WTC11 (cell line): ENCODE measurements around the gene PPP3R1. TPM values are rescaled to one million over a fixed set of nuclear protein-coding genes. Genes with fewer than 3 reads are reported as not detected.
A peak's percentile ranks its signal among the peaks of the same experiment; 100 is the strongest.

Experiments
- ATAC-seq: fragments of 200-7000 bp; cut with Tn5 transposase; 2 replicates; pipeline ENCODE4 v1.10.0; 2021; ENCODE audit warnings: mild to moderate bottlenecking, moderate library complexity
- CTCF ChIA-PET: fragments of 300-600 bp; sonication (Branson Sonifier 250); formaldehyde crosslinking; loops from one replicate; lab custom pipeline; 2021; ENCODE audit warnings: antibody characterized with exemption; lab: Charles Lee
- POLR2A ChIA-PET: fragments of 350-600 bp; sonication (Branson Sonifier 250); formaldehyde crosslinking; loops from one replicate; lab custom pipeline; 2021; ENCODE audit warnings: antibody characterized with exemption; lab: Charles Lee
- DNase-seq: peaks from one replicate; pipeline ENCODE4 v3.0.0; 2021; ENCODE audit warnings: low spot score
- H3K27ac Mint-ChIP-seq: 2 replicates; pipeline ENCODE4 v1.8.0; 2021; ENCODE audit warnings: mixed read lengths
- H3K27me3 Mint-ChIP-seq: 2 replicates; pipeline ENCODE4 v1.8.0; 2021; ENCODE audit warnings: low read depth, mild to moderate bottlenecking, moderate library complexity, mixed read lengths
- H3K36me3 Mint-ChIP-seq: 2 replicates; pipeline ENCODE4 v1.8.0; 2021; ENCODE audit warnings: mixed read lengths
- H3K4me1 Mint-ChIP-seq: 2 replicates; pipeline ENCODE4 v1.8.0; 2022; ENCODE audit warnings: mixed read lengths
- H3K4me3 Mint-ChIP-seq: 2 replicates; pipeline ENCODE4 v1.8.0; 2021; ENCODE audit warnings: mild to moderate bottlenecking, moderate library complexity, mixed read lengths
- H3K9me3 Mint-ChIP-seq: 2 replicates; pipeline ENCODE4 v1.8.0; 2021; ENCODE audit warnings: mixed read lengths
- ATF1 ChIP-seq: sonication (generic); formaldehyde crosslinking; IDR thresholded peaks from 2 replicates; pipeline ENCODE4 v1.8.1; 2023; ENCODE audit warnings: mild to moderate bottlenecking, moderate library complexity, missing genetic modification reagents
- ATF3 ChIP-seq: sonication (generic); formaldehyde crosslinking; conservative IDR thresholded peaks from 2 replicates; pipeline ENCODE4 v1.8.1; 2022; ENCODE audit warnings: mild to moderate bottlenecking, missing genetic modification reagents
- ATF6 ChIP-seq: sonication (generic); formaldehyde crosslinking; IDR thresholded peaks from 2 replicates; pipeline ENCODE4 v1.8.1; 2023; ENCODE audit warnings: mild to moderate bottlenecking, missing genetic modification reagents
- CBFB ChIP-seq: sonication (generic); formaldehyde crosslinking; IDR thresholded peaks from 2 replicates; pipeline ENCODE4 v1.8.1; 2022; ENCODE audit warnings: mild to moderate bottlenecking, low read depth, missing genetic modification reagents
- HMGA2 ChIP-seq: fragments of 250-450 bp; sonication (Bioruptor Pico); IDR thresholded peaks from 2 replicates; pipeline ENCODE4 v1.4.0; 2021; ENCODE audit warnings: mild to moderate bottlenecking, moderate library complexity
- JUN ChIP-seq: sonication (generic); formaldehyde crosslinking; IDR thresholded peaks from 2 replicates; pipeline ENCODE4 v1.8.0; 2023; ENCODE audit warnings: mild to moderate bottlenecking, missing genetic modification reagents
- MAX ChIP-seq: sonication (generic); formaldehyde crosslinking; IDR thresholded peaks from 2 replicates; pipeline ENCODE4 v1.8.0; 2022; ENCODE audit warnings: mild to moderate bottlenecking, missing genetic modification reagents
- NFYB ChIP-seq: sonication (generic); formaldehyde crosslinking; conservative IDR thresholded peaks from 2 replicates; pipeline ENCODE4 v1.8.0; 2022; ENCODE audit warnings: low read depth, missing genetic modification reagents
- NR3C1 ChIP-seq: sonication (generic); formaldehyde crosslinking; conservative IDR thresholded peaks from 2 replicates; pipeline ENCODE4 v1.8.1; 2023; ENCODE audit warnings: low read depth, mild to moderate bottlenecking, missing genetic modification reagents
- TCF7 ChIP-seq: sonication (generic); formaldehyde crosslinking; IDR thresholded peaks from 2 replicates; pipeline ENCODE4 v1.8.0; 2022; ENCODE audit warnings: mild to moderate bottlenecking, low read depth, missing genetic modification reagents, moderate library complexity
- TEAD4 ChIP-seq: sonication (generic); formaldehyde crosslinking; IDR thresholded peaks from 2 replicates; pipeline ENCODE4 v1.8.0; 2022; ENCODE audit warnings: mild to moderate bottlenecking, missing genetic modification reagents
- ZNF138 ChIP-seq: sonication (generic); formaldehyde crosslinking; conservative IDR thresholded peaks from 2 replicates; pipeline ENCODE4 v1.8.1; 2022; ENCODE audit warnings: mild to moderate bottlenecking, moderate library complexity, missing genetic modification reagents
- ZNF423 ChIP-seq: fragments of 250-450 bp; sonication (Bioruptor Pico); IDR thresholded peaks from 2 replicates; pipeline ENCODE4 v2.1.2; 2022; ENCODE audit warnings: mild to moderate bottlenecking, moderate library complexity
- ZNF425 ChIP-seq: fragments of 250-450 bp; sonication (Bioruptor Pico); conservative IDR thresholded peaks from 2 replicates; pipeline ENCODE4 v1.9.0; 2021; ENCODE audit warnings: mild to moderate bottlenecking
- total RNA-seq: library from RNA; stranded (reverse); gene quantifications from 3 replicates; pipeline ENCODE4 v1.2.3, GENCODE V29; 2021
- TF ChIP-seq, protein P1 (sequence below): fragments of 200-600 bp; IDR thresholded peaks from 2 replicates; pipeline ENCODE4 v1.8.0; 2022; ENCODE audit warnings: antibody characterized with exemption
- TF ChIP-seq, protein P2 (sequence below): sonication (generic); formaldehyde crosslinking; IDR thresholded peaks from 2 replicates; pipeline ENCODE4 v1.8.1; 2023; ENCODE audit warnings: mild to moderate bottlenecking, missing genetic modification reagents, moderate library complexity

PPP3R1 gene
- total RNA-seq, 1 experiment from 2014 or later = 61.4 TPM

DNA sequence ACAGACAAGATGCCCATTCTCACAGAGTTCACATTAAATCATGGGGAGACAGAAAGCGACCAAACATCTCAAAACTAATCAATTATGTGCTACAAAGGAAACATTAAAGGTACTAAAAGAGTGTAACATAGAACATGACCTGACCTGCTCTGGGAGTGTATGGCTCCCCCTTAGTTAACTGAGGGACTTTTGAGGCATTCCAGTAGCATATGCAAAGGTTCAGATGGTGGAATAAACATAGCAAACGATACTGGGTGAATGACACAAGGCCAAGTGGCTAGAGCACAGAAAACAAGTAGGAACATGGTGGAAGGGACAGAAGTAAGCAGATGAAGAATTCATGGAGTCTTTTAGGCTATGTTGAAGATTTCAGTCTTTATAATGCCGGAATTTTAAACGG, 11.9 kb downstream of the PPP3R1 start (continued):
- TF ChIP-seq, protein P1, sequence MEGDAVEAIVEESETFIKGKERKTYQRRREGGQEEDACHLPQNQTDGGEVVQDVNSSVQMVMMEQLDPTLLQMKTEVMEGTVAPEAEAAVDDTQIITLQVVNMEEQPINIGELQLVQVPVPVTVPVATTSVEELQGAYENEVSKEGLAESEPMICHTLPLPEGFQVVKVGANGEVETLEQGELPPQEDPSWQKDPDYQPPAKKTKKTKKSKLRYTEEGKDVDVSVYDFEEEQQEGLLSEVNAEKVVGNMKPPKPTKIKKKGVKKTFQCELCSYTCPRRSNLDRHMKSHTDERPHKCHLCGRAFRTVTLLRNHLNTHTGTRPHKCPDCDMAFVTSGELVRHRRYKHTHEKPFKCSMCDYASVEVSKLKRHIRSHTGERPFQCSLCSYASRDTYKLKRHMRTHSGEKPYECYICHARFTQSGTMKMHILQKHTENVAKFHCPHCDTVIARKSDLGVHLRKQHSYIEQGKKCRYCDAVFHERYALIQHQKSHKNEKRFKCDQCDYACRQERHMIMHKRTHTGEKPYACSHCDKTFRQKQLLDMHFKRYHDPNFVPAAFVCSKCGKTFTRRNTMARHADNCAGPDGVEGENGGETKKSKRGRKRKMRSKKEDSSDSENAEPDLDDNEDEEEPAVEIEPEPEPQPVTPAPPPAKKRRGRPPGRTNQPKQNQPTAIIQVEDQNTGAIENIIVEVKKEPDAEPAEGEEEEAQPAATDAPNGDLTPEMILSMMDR = no peak
- no peak for TF ChIP-seq ATF1 (CRISPR knock-in tag)
- TF ChIP-seq ATF6 (CRISPR knock-in tag) = no peak
- TF ChIP-seq MAX (CRISPR knock-in tag) = no peak
- no peak for TF ChIP-seq ZNF138 (CRISPR knock-in tag)

DNA sequence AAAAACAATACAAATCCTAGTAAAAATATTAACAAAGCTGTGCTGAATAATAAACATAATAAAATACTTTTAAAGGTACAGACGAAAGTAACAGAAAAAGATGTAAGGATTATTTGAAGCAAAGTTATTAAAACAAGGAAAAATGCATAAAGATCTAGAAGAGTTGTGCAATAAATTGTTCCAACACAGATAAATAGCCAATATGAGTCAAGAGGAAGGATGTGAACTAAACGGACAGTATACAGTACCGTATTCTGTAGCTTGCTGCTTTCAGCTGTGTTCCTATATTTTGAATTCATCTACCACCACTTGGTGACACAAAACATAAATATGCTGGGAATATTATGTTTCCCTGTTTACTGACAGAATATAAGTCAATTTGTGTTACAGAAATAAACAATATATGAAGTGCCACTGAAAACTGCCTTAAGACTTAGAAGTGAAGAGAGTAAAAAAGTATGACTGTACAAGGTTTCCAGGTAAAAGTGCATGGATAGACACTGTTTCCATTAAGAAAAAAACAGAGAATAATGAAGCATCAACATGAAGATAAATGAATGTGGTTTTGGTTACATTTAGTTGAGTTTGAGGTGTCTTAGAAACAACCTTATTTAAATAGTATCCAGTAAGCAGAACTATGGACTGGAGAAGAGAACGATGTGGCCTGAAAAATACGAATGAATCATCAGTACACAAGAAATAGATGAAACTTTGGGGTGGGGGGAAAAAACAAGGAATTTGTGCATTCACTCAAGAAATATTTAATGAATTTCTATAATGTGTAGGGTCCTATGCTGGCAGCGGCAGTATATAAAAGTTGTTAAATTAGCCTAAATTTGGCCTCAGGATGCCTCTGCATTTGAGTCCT, 13.1 kb downstream of the PPP3R1 start:
- ChIA-PET POLR2A (no interaction called here), CTCF (interaction anchor here (0.6 to 1.4 kb wide), 2 partner anchors 13 to 14 kb away, joined by 3 read pairs; partner anchors contain the start of gene PPP3R1)
- Mint-ChIP-seq H3K36me3 (no peaks in the 10 kb centered on the region), H3K9me3 (no peaks in the 10 kb centered on the region), H3K27ac (peak overlapping the region; percentile 9), H3K4me3 (no peak overlapping the region), H3K27me3 (no peaks in the 10 kb centered on the region), H3K4me1 (peaks cover 51% of the 10 kb centered on the region)
- ATAC-seq (no peak), DNase-seq (no peak)
- TF ChIP-seq JUN (no peak), NR3C1 (CRISPR knock-in tag) (no peak), HMGA2 (CRISPR knock-in tag) (no peak), ZNF425 (CRISPR knock-in tag) (no peak), ATF3 (no peak), TCF7 (CRISPR knock-in tag) (no peak), NFYB (no peak), ZNF423 (CRISPR knock-in tag) (no peak), CBFB (CRISPR knock-in tag) (no peak), TEAD4 (CRISPR knock-in tag) (no peak)
- TF ChIP-seq, protein P2, sequence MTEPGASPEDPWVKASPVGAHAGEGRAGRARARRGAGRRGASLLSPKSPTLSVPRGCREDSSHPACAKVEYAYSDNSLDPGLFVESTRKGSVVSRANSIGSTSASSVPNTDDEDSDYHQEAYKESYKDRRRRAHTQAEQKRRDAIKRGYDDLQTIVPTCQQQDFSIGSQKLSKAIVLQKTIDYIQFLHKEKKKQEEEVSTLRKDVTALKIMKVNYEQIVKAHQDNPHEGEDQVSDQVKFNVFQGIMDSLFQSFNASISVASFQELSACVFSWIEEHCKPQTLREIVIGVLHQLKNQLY = no peak
- TF ChIP-seq, protein P1 = no peak
